Ascending aorta (tissue), 2 donors: ENCODE data around the gene C14orf132. TPM values are rescaled to one million over a fixed set of nuclear protein-coding genes. Genes with fewer than 3 reads are reported as not detected.

ENCODE experiments used
- DNase-seq, 2 donors: peaks; one replicate each; pipeline ENCODE4 v3.0.0-alpha.2; 2019; ENCODE audit warnings: low spot score in 2 of 2
- H3K27ac ChIP-seq, 2 donors: fragments of 200-600 bp; sonication (generic); one replicate each; pipeline ENCODE4 v1.5.1; 2016 to 2017; ENCODE audit warnings: mild to moderate bottlenecking in 1 of 2
- H3K27me3 ChIP-seq: fragments of 200-600 bp; sonication (generic); one replicate; pipeline ENCODE4 v1.5.1; 2017
- H3K36me3 ChIP-seq, 2 donors: fragments of 200-600 bp; sonication (generic); one replicate each; pipeline ENCODE4 v1.5.1; 2016
- H3K4me1 ChIP-seq, 2 donors: fragments of 200-600 bp; sonication (generic); one replicate each; pipeline ENCODE4 v1.5.1; 2016 to 2017; ENCODE audit warnings: mild to moderate bottlenecking in 1 of 2
- H3K4me3 ChIP-seq, 2 donors: fragments of 200-600 bp; sonication (generic); one replicate each; pipeline ENCODE4 v1.5.1; 2016 to 2017; ENCODE audit warnings: mild to moderate bottlenecking in 1 of 2
- H3K9me3 ChIP-seq, 2 donors: fragments of 200-600 bp; sonication (generic); one replicate each; pipeline ENCODE4 v1.5.1; 2016
- intact Hi-C: fragments of 100-400 bp; cut with DNase I; formaldehyde crosslinking; loops from one replicate; pipeline ENCODE4 v1.15.1; 2023
- total RNA-seq: library from RNA; depleted of rRNA; stranded (reverse); fragments of >200 nt; gene quantifications from one replicate; pipeline ENCODE4 v1.1.0, GENCODE V29; 2016
- TF ChIP-seq, protein P1 (sequence below), 3 experiments: fragments of 200-600 bp in 2 of 3; fragments of 450-650 bp in 1 of 3; sonication (generic) in 2 of 3; IDR thresholded peaks; one replicate each; pipeline ENCODE4 v1.5.1; 2016 to 2019; ENCODE audit warnings: antibody characterized with exemption in 3 of 3, mild to moderate bottlenecking in 1 of 3, moderate library complexity in 1 of 3

C14orf132 gene
- total RNA-seq, 1 donor from 2014 or later: 23.9 TPM

DNA sequence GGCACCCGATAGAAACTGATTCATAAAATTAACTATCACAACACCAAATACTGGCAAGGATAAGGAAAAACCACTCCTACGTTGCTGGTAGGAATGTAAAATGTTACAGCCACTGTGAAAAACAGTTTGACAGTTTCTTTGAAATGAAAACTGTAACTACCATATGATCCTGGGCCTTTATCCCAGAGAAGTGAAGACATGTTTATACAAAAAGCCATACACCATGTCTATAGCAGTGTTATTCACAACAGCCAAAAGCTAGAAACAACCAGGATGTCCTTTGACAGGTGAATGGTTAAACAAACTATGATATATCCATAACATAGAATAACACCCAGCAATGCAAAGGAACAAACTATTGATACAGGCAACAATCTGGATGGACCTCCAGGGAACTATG, 3.7 kb upstream of the C14orf132 start:
- Histone ChIP-seq H3K27me3 (no peaks in the 10 kb centered on the region), H3K9me3 (no peaks in the 10 kb centered on the region), H3K4me1 (peaks cover 3 to 6% of the 10 kb centered on the region in 2 donors), H3K27ac (no peak overlapping the region), H3K36me3 (no peaks in the 10 kb centered on the region), H3K4me3 (no peak overlapping the region)
- TF ChIP-seq, protein P1, sequence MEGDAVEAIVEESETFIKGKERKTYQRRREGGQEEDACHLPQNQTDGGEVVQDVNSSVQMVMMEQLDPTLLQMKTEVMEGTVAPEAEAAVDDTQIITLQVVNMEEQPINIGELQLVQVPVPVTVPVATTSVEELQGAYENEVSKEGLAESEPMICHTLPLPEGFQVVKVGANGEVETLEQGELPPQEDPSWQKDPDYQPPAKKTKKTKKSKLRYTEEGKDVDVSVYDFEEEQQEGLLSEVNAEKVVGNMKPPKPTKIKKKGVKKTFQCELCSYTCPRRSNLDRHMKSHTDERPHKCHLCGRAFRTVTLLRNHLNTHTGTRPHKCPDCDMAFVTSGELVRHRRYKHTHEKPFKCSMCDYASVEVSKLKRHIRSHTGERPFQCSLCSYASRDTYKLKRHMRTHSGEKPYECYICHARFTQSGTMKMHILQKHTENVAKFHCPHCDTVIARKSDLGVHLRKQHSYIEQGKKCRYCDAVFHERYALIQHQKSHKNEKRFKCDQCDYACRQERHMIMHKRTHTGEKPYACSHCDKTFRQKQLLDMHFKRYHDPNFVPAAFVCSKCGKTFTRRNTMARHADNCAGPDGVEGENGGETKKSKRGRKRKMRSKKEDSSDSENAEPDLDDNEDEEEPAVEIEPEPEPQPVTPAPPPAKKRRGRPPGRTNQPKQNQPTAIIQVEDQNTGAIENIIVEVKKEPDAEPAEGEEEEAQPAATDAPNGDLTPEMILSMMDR (IDR thresholded peaks at IDR 0.05): no peak
- DNase-seq: no peak
- intact Hi-C loops: loop anchor here (5.0 to 10.0 kb wide), 5 partner anchors 62 to 1433 kb away; partner anchors contain the start of genes AK7, GLRX5 and PAPOLA

DNA sequence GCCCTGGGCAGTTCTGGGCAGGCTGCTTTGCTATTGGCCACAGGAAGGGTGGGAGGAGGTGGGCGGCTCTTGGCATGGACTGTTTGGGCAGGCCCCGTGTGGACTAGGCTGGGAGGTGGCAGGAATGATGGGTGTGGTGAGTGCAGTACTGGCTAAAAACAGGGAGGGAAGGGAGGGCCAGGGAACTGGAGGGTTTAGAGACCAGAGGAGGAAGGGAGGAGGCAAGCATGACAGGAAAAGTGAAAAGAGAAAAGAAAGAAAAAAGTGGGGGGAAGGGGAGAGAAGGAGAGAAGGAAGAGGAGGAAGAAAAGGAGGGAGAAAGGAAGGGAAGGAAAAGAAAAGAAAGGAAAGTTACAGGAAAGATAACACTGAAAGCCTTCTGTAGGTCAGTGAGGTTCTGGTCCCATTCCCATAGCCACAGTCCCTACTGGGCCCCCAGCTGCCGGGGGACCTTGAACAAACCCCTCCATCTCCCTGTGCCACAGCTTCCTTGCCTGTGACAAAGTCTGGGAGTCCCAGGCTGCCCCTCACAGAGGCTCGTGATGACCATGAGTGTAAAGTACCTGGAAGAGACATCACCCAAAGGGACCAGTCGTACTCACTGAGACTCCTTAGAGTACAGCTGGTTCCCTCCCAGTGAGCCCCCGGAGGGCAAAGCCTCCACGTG, 1.1 kb upstream of the C14orf132 start:
- Histone ChIP-seq H3K4me3 (peak overlapping the region in 1 of 2 donors; percentile 79), H3K27me3 (no peaks in the 10 kb centered on the region), H3K9me3 (no peaks in the 10 kb centered on the region), H3K27ac (peak overlapping the region; percentile 90 to 95), H3K4me1 (peaks cover 7 to 18% of the 10 kb centered on the region in 2 donors), H3K36me3 (no peaks in the 10 kb centered on the region)
- intact Hi-C loops: loop anchor here (5.0 to 10.0 kb wide), 5 partner anchors 59 to 1436 kb away; partner anchors contain the start of genes AK7, GLRX5 and PAPOLA
- TF ChIP-seq, protein P1 (IDR thresholded peaks at IDR 0.05): no peak
- DNase-seq: peak; percentile 30 to 90

DNA sequence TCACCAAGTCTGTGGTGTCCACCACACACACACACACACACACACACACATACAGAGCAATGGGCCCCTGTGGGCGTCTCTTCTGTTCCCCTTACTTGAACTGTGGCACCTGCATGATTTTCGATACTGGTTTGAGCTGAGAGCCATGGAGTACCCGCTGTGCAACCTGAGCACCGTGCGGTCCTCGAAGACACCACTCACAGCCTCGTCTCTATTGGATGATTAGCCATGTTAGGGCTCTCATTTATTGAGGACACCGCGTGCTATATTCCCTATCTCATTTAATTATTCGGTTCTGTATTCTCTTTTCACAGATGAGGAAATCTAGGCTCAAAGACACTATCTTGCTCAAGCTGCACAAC, 623 bp upstream of the C14orf132 start:
- Histone ChIP-seq H3K36me3 (no peaks in the 10 kb centered on the region), H3K4me1 (peaks cover 7 to 18% of the 10 kb centered on the region in 2 donors), H3K9me3 (no peaks in the 10 kb centered on the region), H3K27me3 (no peaks in the 10 kb centered on the region), H3K4me3 (peak overlapping the region; percentile 56 to 79), H3K27ac (peak overlapping the region; percentile 90 to 95)
- intact Hi-C loops: loop anchor here (5.0 to 10.0 kb wide), 5 partner anchors 59 to 1436 kb away; partner anchors contain the start of genes AK7, GLRX5 and PAPOLA
- no peak for DNase-seq
- TF ChIP-seq, protein P1 (IDR thresholded peaks at IDR 0.05): no peak

DNA sequence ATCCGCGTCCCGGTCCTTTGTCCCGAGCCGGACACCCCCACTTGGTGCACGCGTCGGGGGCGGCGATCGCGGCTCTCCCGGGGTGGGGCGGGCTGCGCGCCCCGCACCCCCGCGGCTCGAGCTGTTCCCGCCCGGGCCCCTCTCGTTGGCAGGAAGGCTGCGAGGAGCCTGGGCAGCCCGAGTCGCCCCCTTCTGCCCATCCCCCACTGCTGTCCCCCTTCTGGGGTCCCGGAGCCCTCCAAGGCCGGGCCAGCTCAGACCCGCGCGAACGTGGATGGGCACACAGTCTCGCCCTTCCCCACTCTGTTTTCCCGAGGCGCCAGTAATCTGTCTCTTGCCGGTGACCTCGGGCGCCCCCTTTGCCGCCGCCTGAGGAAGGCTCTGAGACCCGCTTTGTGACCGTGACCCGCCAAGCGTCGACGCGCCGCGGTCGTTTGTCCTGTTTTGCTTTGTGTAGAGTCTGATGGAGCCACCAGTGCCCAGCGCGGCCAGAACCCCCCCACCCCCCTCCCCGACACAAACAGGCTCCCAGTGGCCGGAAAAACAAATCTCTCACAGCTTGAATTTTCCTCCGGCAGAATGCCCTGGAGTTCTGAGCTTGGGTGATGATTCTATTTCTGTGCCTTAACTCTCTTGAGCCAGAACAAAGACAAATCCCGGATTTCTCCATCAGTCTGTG, 610 bp downstream of the C14orf132 start:
- no peaks in the 10 kb centered on the region for H3K27me3 ChIP-seq
- no peaks in the 10 kb centered on the region for H3K9me3 ChIP-seq
- intact Hi-C loops: loop anchor here (1.0 to 10.0 kb wide), 6 partner anchors 15 to 1437 kb away; partner anchors contain the start of genes AK7, GLRX5 and PAPOLA
- DNase-seq: peak in 1 of 2 donors; percentile 69
- H3K4me3 ChIP-seq: peak overlapping the region; percentile 56 to 79
- H3K27ac ChIP-seq: peak overlapping the region; percentile 90 to 95
- H3K36me3 ChIP-seq: no peaks in the 10 kb centered on the region
- H3K4me1 ChIP-seq: peaks cover 7 to 18% of the 10 kb centered on the region in 2 donors
- TF ChIP-seq, protein P1 (IDR thresholded peaks at IDR 0.05): no peak

DNA sequence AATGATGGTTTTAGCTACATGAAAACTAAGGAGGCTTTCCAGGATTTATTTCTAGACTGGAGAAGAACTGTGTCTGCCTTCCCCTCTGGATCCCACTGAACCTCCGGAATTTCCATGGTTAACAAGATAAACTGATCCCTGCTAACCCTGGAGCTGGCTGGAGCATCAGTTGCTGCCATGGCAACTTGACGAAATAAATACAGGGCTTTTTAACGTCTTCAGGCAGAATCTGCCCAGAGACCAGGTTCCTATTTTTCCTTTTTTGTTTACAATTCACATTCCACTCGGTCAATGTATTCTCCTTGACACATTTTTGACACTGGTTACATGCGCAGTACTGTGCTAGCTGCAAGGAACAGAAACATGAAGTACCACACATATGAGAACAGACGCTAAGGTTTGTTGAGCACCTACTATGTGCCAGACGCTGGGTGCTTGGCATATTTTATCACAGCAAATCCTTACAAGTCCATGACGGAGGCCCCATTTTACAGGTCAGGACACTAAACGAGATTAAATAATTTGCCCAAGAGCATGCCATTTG, 1.7 kb downstream of the C14orf132 start:
- Histone ChIP-seq H3K9me3 (no peaks in the 10 kb centered on the region), H3K36me3 (no peaks in the 10 kb centered on the region), H3K27ac (peak overlapping the region; percentile 90 to 95), H3K4me3 (peak overlapping the region; percentile 56 to 79), H3K4me1 (peaks cover 7 to 18% of the 10 kb centered on the region in 2 donors), H3K27me3 (no peaks in the 10 kb centered on the region)
- TF ChIP-seq, protein P1 (IDR thresholded peaks at IDR 0.05): no peak
- DNase-seq: no peak
- intact Hi-C loops: no loop called here
